Endothelial cell of umbilical vein (primary cell): ENCODE results near the gene RASGRF2. TPM values are rescaled to one million over a fixed set of nuclear protein-coding genes. Genes with fewer than 3 reads are reported as not detected.

Experiments
- BruUV-seq: library from RNA; stranded (reverse); fragments of 400-500 nt; replicated peaks from 2 replicates; lab custom pipeline; 2021; lab: Mats Ljungman, UMichigan
- CTCF ChIA-PET: fragments of 300-600, 350-600 bp; sonication (Branson Sonifier 250); formaldehyde crosslinking; loops from one replicate; lab custom pipeline; 2021; ENCODE audit warnings: antibody characterized with exemption, inconsistent platforms; lab: Charles Lee
- POLR2A ChIA-PET: fragments of 300-600, 350-600 bp; sonication (Branson Sonifier 250); formaldehyde crosslinking; loops from one replicate; lab custom pipeline; 2021; ENCODE audit warnings: antibody characterized with exemption, inconsistent platforms; lab: Charles Lee
- DNase-seq: peaks from one replicate; pipeline ENCODE4 v3.0.0-alpha.2; 2011; ENCODE audit warnings: low read depth, low spot score
- FAIRE-seq: peaks from 2 replicates; lab custom pipeline; 2011; peaks lifted over from hg19 to GRCh38; lab: Jason Lieb, UNC
- H2AFZ ChIP-seq: 2 replicates; pipeline ENCODE4 v1.6.0; 2012; ENCODE audit warnings: low read depth, low read length, control low read depth, inconsistent platforms
- H3K27ac ChIP-seq: 2 replicates; pipeline ENCODE4 v1.5.1; 2011; ENCODE audit warnings: low read depth, mild to moderate bottlenecking, control low read depth, low read length, moderate library complexity; ENCODE audit not compliant: insufficient read depth
- H3K27me3 ChIP-seq, 2 experiments: 2 replicates each; pipeline versions ENCODE4 v1.6.0 to v1.6.1; 2011; ENCODE audit warnings: low read length in 2 of 2, mixed read lengths in 1 of 2; ENCODE audit not compliant: control insufficient read depth in 2 of 2, insufficient read depth in 2 of 2
- H3K36me3 ChIP-seq, 2 experiments: 2 replicates in 1 of 2; 3 replicates in 1 of 2; pipeline ENCODE4 v1.5.1; 2011; ENCODE audit warnings: low read length in 2 of 2, mild to moderate bottlenecking in 1 of 2, moderate library complexity in 1 of 2; ENCODE audit not compliant: control insufficient read depth in 2 of 2, insufficient read depth in 2 of 2; ENCODE audit errors: extremely low read depth in 1 of 2
- H3K4me1 ChIP-seq: 3 replicates; pipeline ENCODE4 v1.5.1; 2011; ENCODE audit warnings: mild to moderate bottlenecking, low read length; ENCODE audit not compliant: control insufficient read depth, insufficient read depth; ENCODE audit errors: extremely low read depth
- H3K4me2 ChIP-seq: 2 replicates; pipeline ENCODE4 v1.6.1; 2011; ENCODE audit warnings: low read length, control low read depth, mixed read lengths; ENCODE audit not compliant: insufficient read depth
- H3K4me3 ChIP-seq, 3 experiments: fragments of 200-600 bp in 1 of 3; sonication (generic), shearing (Covaris generic) in 1 of 3; replicated peaks in 1 of 3; 2 replicates each; pipeline ENCODE4 v1.5.1; 2011 to 2016; ENCODE audit warnings: control low read depth in 3 of 3, low read length in 3 of 3, mild to moderate bottlenecking in 2 of 3, inconsistent platforms in 1 of 3, low read depth in 1 of 3, moderate library complexity in 1 of 3; ENCODE audit not compliant: insufficient read depth in 1 of 3
- H3K79me2 ChIP-seq: 2 replicates; pipeline ENCODE4 v1.6.0; 2012; ENCODE audit warnings: low read length, inconsistent platforms; ENCODE audit not compliant: control insufficient read depth, insufficient read depth
- H3K9ac ChIP-seq: replicated peaks from 2 replicates; pipeline ENCODE3; 2011; ENCODE audit warnings: low read length, control low read depth; ENCODE audit not compliant: insufficient read depth; ENCODE audit errors: extremely low read depth
- H3K9me1 ChIP-seq: replicated peaks from 3 replicates; pipeline ENCODE4 v1.6.0; 2011; ENCODE audit warnings: mild to moderate bottlenecking, low read length; ENCODE audit not compliant: control insufficient read depth, insufficient read depth; ENCODE audit errors: extremely low read depth
- H3K9me3 ChIP-seq: replicated peaks from 2 replicates; pipeline ENCODE4 v1.5.1; 2012; ENCODE audit warnings: low read length, inconsistent platforms; ENCODE audit not compliant: control insufficient read depth, insufficient read depth
- H4K20me1 ChIP-seq: replicated peaks from 2 replicates; pipeline ENCODE3; 2011; ENCODE audit warnings: mild to moderate bottlenecking, low read length; ENCODE audit not compliant: control insufficient read depth, insufficient read depth; ENCODE audit errors: extremely low read depth
- CTCF ChIP-seq, 2 donors: IDR thresholded peaks; 1 replicate in 1 of 2; 2 replicates in 1 of 2; pipeline ENCODE4 v1.5.1; 2011; ENCODE audit warnings: low read length in 2 of 2, mild to moderate bottlenecking in 2 of 2, moderate library complexity in 2 of 2, control low read depth in 1 of 2, inconsistent platforms in 1 of 2, low read depth in 1 of 2; ENCODE audit not compliant: insufficient read depth in 1 of 2; ENCODE audit errors: extremely low read depth in 1 of 2
- EZH2 ChIP-seq: IDR thresholded peaks from 2 replicates; pipeline ENCODE4 v1.6.1; 2012; ENCODE audit warnings: borderline replicate concordance, low read depth, mild to moderate bottlenecking, moderate library complexity, low read length, inconsistent platforms; ENCODE audit not compliant: severe bottlenecking
- FOS ChIP-seq: IDR thresholded peaks from 2 replicates; pipeline ENCODE4 v1.6.1; 2011; ENCODE audit warnings: mild to moderate bottlenecking, low read length, moderate library complexity, borderline replicate concordance; ENCODE audit not compliant: insufficient read depth
- GATA2 ChIP-seq: IDR thresholded peaks from 2 replicates; pipeline ENCODE4 v1.7.0; 2011; ENCODE audit warnings: low read depth, mild to moderate bottlenecking, moderate library complexity, mixed read lengths, low read length; ENCODE audit not compliant: insufficient read length, insufficient read depth
- JUN ChIP-seq: IDR thresholded peaks from 2 replicates; pipeline ENCODE4 v1.6.1; 2011; ENCODE audit warnings: borderline replicate concordance, low read depth; ENCODE audit not compliant: insufficient read length, insufficient read depth
- MYC ChIP-seq: IDR thresholded peaks from one replicate; pipeline ENCODE4 v1.6.1; 2011; ENCODE audit warnings: mild to moderate bottlenecking, low read depth, low read length
- POLR2A ChIP-seq: IDR thresholded peaks from 2 replicates; pipeline ENCODE4 v1.6.1; 2012; ENCODE audit warnings: low read depth, mild to moderate bottlenecking, control low read depth, low read length
- POLR2AphosphoS5 ChIP-seq: IDR thresholded peaks from 2 replicates; pipeline ENCODE4 v1.6.1; 2012; ENCODE audit warnings: low read depth, mild to moderate bottlenecking, control low read depth, low read length, moderate library complexity; ENCODE audit not compliant: insufficient read depth
- dilution Hi-C: fragments of 300-500 bp; cut with MboI; formaldehyde crosslinking; loops from one replicate; pipeline ENCODE4 v1.15.0; 2019; ENCODE audit warnings: low sequenced_read_pairs; ENCODE audit not compliant: extremely low pct_ligation_motif_present
- intact Hi-C: fragments of 100-400 bp; cut with micrococcal nuclease; formaldehyde crosslinking; loops from one replicate; pipeline ENCODE4 v1.10.0; 2022
- polyA plus RNA-seq, 4 experiments: library from polyadenylated mRNA; depleted of rRNA in 3 of 4; stranded (reverse) in 3 of 4; unstranded in 1 of 4; fragments of >200 nt; gene quantifications; 2 replicates each; pipeline versions ENCODE4 v1.2.1 to v1.2.3, GENCODE V29; 2011 to 2012; ENCODE audit warnings: missing spikeins in 1 of 4
- total RNA-seq: library from RNA; stranded (reverse); gene quantifications from 2 replicates; pipeline ENCODE4 v1.2.3, GENCODE V29; 2021
- TF ChIP-seq, protein P1 (sequence below): IDR thresholded peaks from 2 replicates; pipeline ENCODE4 v1.6.1; 2011; ENCODE audit not compliant: insufficient read depth, insufficient read length

RASGRF2 gene
- total and polyA plus RNA-seq, 2 donors (not counting 3 experiments of a cell fraction or from before 2014, with no cell fraction given), result 0.41 to 4.0 TPM

DNA sequence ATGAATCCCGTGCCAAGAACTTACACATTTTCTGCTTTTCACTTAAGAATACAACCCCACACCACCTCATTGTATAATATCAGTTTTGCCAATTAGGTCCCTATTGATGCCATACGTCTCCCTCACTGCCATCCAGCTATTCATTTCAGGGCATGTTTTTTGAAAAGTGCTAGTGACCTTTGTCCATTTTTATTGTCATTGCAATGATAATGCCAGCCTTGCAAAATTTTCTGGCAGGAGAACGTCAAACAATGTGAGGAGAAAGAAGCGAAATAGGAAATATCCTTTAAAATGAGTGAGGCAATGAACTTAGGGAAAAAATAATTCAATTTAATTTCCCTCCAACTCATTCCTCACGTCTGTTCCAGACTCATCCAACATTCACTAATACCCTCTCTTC, 161.1 kb downstream of the RASGRF2 start:
- intact Hi-C loops (no loop called here), dilution Hi-C loops (no loop called here)
- Histone ChIP-seq H3K4me1 (no peaks in the 10 kb centered on the region), H3K9me3 (no peaks in the 10 kb centered on the region), H3K9ac (no peak overlapping the region), H3K4me2 (no peak overlapping the region), H2AFZ (no peak overlapping the region), H3K9me1 (no peaks in the 10 kb centered on the region), H3K27ac (no peak overlapping the region), H3K36me3 (no peaks in the 10 kb centered on the region), H4K20me1 (no peaks in the 10 kb centered on the region), H3K27me3 (no peaks in the 10 kb centered on the region), H3K79me2 (no peaks in the 10 kb centered on the region), H3K4me3 (no peak overlapping the region)
- POLR2A ChIA-PET, result no interaction called here
- CTCF ChIA-PET, result no interaction called here
- TF ChIP-seq JUN (no peak), POLR2A (no peak), MYC (no peak), CTCF (IDR thresholded peaks at IDR 0.05; ENCODE audit: extremely low read depth in 1 of 2, insufficient read depth in 1 of 2, low read depth in 1 of 2, low read length in 2 of 2) (no peak), GATA2 (no peak), POLR2AphosphoS5 (no peak), EZH2 (no peak), FOS (no peak)
- TF ChIP-seq, protein P1, sequence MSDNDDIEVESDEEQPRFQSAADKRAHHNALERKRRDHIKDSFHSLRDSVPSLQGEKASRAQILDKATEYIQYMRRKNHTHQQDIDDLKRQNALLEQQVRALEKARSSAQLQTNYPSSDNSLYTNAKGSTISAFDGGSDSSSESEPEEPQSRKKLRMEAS, result no peak
- FAIRE-seq (no peak), DNase-seq (no peak)
- BruUV-seq, result no TSS peak
